A549 (cell line): ENCODE data around the gene RTP2. TPM values are rescaled to one million over a fixed set of nuclear protein-coding genes. Genes with fewer than 3 reads are reported as not detected.

Experiments used
- ATAC-seq, 2 experiments: fragments of 200-7000 bp in 1 of 2; fragments of >200 bp in 1 of 2; cut with Nextera tagmentation in 1 of 2; cut with Tn5 transposase in 1 of 2; 3 replicates each; pipeline versions ENCODE4 v1.8.0 to v1.9.1; 2018 to 2020; ENCODE audit warnings: mild to moderate bottlenecking in 1 of 2, moderate library complexity in 1 of 2
- CTCF ChIA-PET: fragments of 300-600 bp; sonication (Branson Sonifier 250); formaldehyde crosslinking; extraction: SDS; loops from one replicate; lab custom pipeline; 2021; ENCODE audit warnings: antibody characterized with exemption, inconsistent platforms; lab: Yijun Ruan, JAX
- POLR2A ChIA-PET: fragments of 350-600 bp; formaldehyde crosslinking; extraction: SDS; loops from one replicate; lab custom pipeline; 2021; ENCODE audit warnings: antibody characterized with exemption, inconsistent platforms; lab: Yijun Ruan, JAX
- DNase-seq, 2 experiments: peaks; one replicate each; pipeline versions ENCODE4 v3.0.0 to v3.0.0-alpha.2; 2011 to 2016; ENCODE audit warnings: low read depth in 1 of 2, low spot score in 1 of 2
- FAIRE-seq: peaks from 2 replicates; lab custom pipeline; 2011; peaks lifted over from hg19 to GRCh38; lab: Jason Lieb, UNC
- H3K27ac ChIP-seq, 2 experiments: fragments of >200 bp; sonication (Bioruptor Twin); formaldehyde crosslinking; 3 replicates each; pipeline ENCODE4 v1.5.1; 2016 to 2017
- H3K4me1 ChIP-seq: fragments of >200 bp; sonication (Bioruptor Twin); formaldehyde crosslinking; 3 replicates; pipeline ENCODE4 v1.6.1; 2016
- H3K4me2 ChIP-seq: fragments of >200 bp; sonication (Bioruptor Twin); formaldehyde crosslinking; 3 replicates; pipeline ENCODE4 v1.6.1; 2016
- H3K4me3 ChIP-seq: fragments of >200 bp; sonication (Bioruptor Twin); formaldehyde crosslinking; 3 replicates; pipeline ENCODE4 v1.5.1; 2016
- H3K9me3 ChIP-seq: fragments of >200 bp; sonication (Bioruptor Twin); formaldehyde crosslinking; 3 replicates; pipeline ENCODE4 v1.6.1; 2016
- CTCF ChIP-seq: fragments of >200 bp; sonication (Bioruptor Twin); formaldehyde crosslinking; IDR thresholded peaks from 3 replicates; pipeline ENCODE4 v1.5.1; 2016
- E2F6 ChIP-seq: IDR thresholded peaks from 2 replicates; pipeline ENCODE4 v1.6.1; 2012; ENCODE audit warnings: low read depth, borderline replicate concordance
- EHF ChIP-seq: fragments of 250-450 bp; sonication (Bioruptor Pico); IDR thresholded peaks from 2 replicates; pipeline ENCODE4 v1.5.0; 2020; ENCODE audit warnings: mild to moderate bottlenecking
- FOSL2 ChIP-seq, 2 experiments: fragments of 450-650 bp in 1 of 2; fragments of >200 bp in 1 of 2; sonication (Bioruptor Twin) in 1 of 2; formaldehyde crosslinking; IDR thresholded peaks; 2 replicates each; pipeline versions ENCODE4 v1.5.0 to v1.6.1; 2016 to 2020; ENCODE audit warnings: mild to moderate bottlenecking in 1 of 2, moderate library complexity in 1 of 2
- GATA3 ChIP-seq: IDR thresholded peaks from 2 replicates; pipeline ENCODE4 v1.6.1; 2012; ENCODE audit warnings: borderline replicate concordance
- HDAC2 ChIP-seq: fragments of 200-600 bp; sonication (generic); IDR thresholded peaks from 2 replicates; pipeline ENCODE4 v1.6.1; 2016
- HOXB13 ChIP-seq: fragments of 250-450 bp; sonication (Bioruptor Pico); IDR thresholded peaks from 2 replicates; pipeline ENCODE4 v1.5.0; 2020; ENCODE audit warnings: low read depth, mild to moderate bottlenecking, moderate library complexity
- HOXB5 ChIP-seq: fragments of 250-450 bp; sonication (Bioruptor Pico); IDR thresholded peaks from 2 replicates; pipeline ENCODE4 v1.5.0; 2020; ENCODE audit warnings: mild to moderate bottlenecking, moderate library complexity
- KDM1A ChIP-seq: fragments of 200-600 bp; sonication (generic); IDR thresholded peaks from 2 replicates; pipeline ENCODE4 v1.6.1; 2016; ENCODE audit warnings: low read depth, mild to moderate bottlenecking
- KDM5A ChIP-seq: fragments of 200-600 bp; sonication (generic); IDR thresholded peaks from 2 replicates; pipeline ENCODE4 v1.6.1; 2016; ENCODE audit warnings: antibody characterized with exemption, mild to moderate bottlenecking
- RAD21 ChIP-seq, 2 experiments: fragments of >200 bp in 1 of 2; sonication (Bioruptor Twin) in 1 of 2; formaldehyde crosslinking in 1 of 2; IDR thresholded peaks in 1 of 2; conservative IDR thresholded peaks in 1 of 2; 2 replicates in 1 of 2; 3 replicates in 1 of 2; pipeline ENCODE4 v1.6.1; 2012 to 2018; ENCODE audit warnings: inconsistent platforms in 1 of 2
- SMC3 ChIP-seq: fragments of >200 bp; sonication (Bioruptor Twin); formaldehyde crosslinking; IDR thresholded peaks from 3 replicates; pipeline ENCODE4 v1.6.1; 2018; ENCODE audit warnings: inconsistent platforms
- USF2 ChIP-seq: fragments of 450-650 bp; IDR thresholded peaks from 2 replicates; pipeline ENCODE4 v1.6.1; 2014; ENCODE audit warnings: antibody characterized with exemption
- ZNF302 ChIP-seq: fragments of 250-450 bp; sonication (Bioruptor Pico); IDR thresholded peaks from 2 replicates; pipeline ENCODE4 v1.9.0; 2021; ENCODE audit warnings: inconsistent platforms, mild to moderate bottlenecking, moderate library complexity
- ZSCAN20 ChIP-seq: fragments of 250-450 bp; sonication (Bioruptor Pico); IDR thresholded peaks from 2 replicates; pipeline ENCODE4 v1.8.0; 2022; ENCODE audit warnings: mild to moderate bottlenecking, moderate library complexity
- WGBS: methylation state at CpG from one replicate; pipeline ENCODE4 v1.1.6; 2017; ENCODE audit errors: missing lambda C conversion rate; 5-methylcytosine and 5-hydroxymethylcytosine counted together
- polyA plus RNA-seq, 4 experiments: library from polyadenylated mRNA; depleted of rRNA in 3 of 4; stranded (reverse); fragments of >200 nt; fragmentation: RNase III in 1 of 4; extraction: RNeasy Plus Mini Kit Qiagen cat#74134 plus additional on column Dnase treatment in 1 of 4; gene quantifications; 2 replicates in 3 of 4; 3 replicates in 1 of 4; pipeline ENCODE4 v1.2.3, GENCODE V29; 2011 to 2017
- TF ChIP-seq, protein P1 (sequence below): IDR thresholded peaks from 2 replicates; pipeline ENCODE4 v1.6.1; 2012

Gene RTP2
- polyA plus RNA-seq, 2 of the 4 experiments (the other 2 are of a cell fraction): not detected

DNA sequence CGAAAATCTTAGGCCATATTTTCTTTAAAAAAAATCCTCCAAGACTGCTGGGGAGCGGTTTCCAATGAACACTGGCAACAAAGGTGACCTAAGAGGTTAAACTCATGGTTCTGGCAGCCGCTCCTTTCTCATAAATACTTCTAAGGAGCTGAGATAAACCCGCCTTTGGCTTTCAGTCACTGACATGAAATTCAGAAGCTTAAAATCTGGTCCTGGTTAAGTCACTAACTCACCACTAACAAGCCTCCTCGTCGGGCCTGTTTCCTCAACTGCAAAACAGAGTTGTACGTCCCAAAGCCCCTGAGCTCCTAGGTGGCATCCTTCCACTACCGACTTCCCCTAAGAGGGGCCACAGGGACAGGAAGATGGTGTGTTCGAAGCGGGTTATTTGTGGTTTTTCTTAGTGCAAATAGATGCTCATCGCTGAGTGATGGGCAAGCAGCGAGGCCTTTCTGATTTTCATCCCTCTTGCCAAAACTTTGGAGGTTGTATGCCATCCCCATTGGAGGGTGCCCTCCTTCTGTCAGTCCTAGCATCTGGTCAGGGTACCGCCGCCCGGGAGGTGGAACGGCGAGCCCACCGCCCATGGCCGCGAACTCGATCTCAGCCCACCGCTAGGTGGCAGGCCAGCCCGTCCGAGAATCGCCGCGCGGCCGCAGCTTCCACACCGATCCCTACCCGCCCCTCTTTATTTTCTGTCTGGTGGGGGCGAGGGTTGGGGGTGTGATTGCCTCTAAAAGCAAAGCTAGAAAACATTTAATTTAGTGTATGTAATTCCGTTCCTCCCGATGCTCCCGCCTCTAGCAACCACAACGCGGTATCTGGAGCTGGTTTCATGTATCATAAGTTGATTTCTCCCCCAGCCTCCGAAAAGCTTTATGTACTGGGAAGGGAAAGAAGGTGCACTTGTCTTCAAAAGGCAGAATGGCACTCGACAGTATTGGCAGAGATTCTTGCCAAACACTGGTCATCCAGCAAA lies 38.4 kb upstream of the RTP2 start:
- no peak for FAIRE-seq
- WGBS: 5% methylated on average over 31 of the region's 39 CpGs
- TF ChIP-seq HDAC2 (no peak), KDM1A (no peak), ZNF302 (CRISPR knock-in tag) (no peak), USF2 (no peak), KDM5A (peak; percentile 59; the same call in 1 of the 2 replicates), RAD21 (conservative IDR thresholded peaks at IDR 0.05 in 1 of 2, IDR thresholded peaks at IDR 0.05 in 1 of 2) (peak; percentile 72 to 84), EHF (CRISPR knock-in tag) (no peak), SMC3 (peak; percentile 58; the same call in 2 of the 3 replicates), CTCF (peak; percentile 81)
- TF ChIP-seq, all 56 proteins: peak for 4
- ChIA-PET CTCF (interaction anchor here (0.6 to 8.6 kb wide), 112 partner anchors 9 to 1495 kb away, joined by 3 to 221 read pairs (median 4); no protein-coding TSS in a partner anchor), POLR2A (interaction anchor here (0.5 to 3.2 kb wide), 4 partner anchors 1207 to 1214 kb away, joined by 3 to 9 read pairs (median 6); no protein-coding TSS in a partner anchor)
- ATAC-seq (peak in 1 of 2 experiments; percentile 44; a peak in 3 of 6 replicates), DNase-seq (peak; percentile 37 to 42)
- Histone ChIP-seq H3K4me2 (peak overlapping the region; percentile 96), H3K9me3 (no peaks in the 10 kb centered on the region), H3K4me3 (peak overlapping the region; percentile 60), H3K27ac (peak overlapping the region; percentile 68 to 84), H3K4me1 (peaks cover 38% of the 10 kb centered on the region)

DNA sequence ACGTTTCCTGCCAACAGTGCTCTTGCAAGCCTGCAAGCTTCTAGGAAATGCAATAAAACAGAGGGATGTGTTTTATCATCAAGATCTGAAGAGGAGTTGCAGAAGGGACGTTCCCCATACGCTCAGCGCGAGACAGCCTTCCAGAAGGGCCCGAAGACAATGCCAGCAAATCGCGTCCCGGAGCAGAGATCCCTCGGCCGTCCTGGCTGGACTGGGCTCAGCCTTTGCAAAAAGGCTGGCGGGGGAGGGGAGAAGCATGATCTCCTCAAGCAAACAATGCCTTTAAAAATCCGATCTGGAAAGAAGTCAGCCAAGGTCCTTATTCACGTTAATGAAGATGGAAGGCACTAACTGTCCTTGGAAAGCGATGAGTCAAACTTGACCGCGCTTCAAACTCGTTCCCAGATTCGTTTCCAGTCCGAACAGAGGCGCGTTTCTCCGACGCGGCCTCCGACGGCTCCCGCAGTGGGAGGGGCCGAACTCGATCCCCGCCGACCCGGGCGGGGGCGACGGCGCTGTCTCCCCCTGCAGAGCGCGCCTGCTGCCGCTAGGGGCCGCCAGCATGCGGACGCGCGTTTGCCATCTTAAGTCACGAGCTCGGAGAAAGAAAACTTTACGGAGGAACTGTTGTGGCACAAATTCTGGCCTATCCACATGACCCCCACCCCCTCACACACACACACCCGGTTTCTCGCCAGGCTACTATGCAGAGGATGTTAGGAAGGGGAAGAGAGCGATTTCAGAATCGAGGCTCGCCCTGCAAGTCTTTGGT lies 37.4 kb upstream of the RTP2 start:
- peak overlapping the region; percentile 60 for H3K4me3 ChIP-seq
- H3K27ac ChIP-seq: peak overlapping the region; percentile 68 to 84
- no peaks in the 10 kb centered on the region for H3K9me3 ChIP-seq
- 6% methylated on average over 21 of the region's 53 CpGs for WGBS
- peaks cover 38% of the 10 kb centered on the region for H3K4me1 ChIP-seq
- TF ChIP-seq ZSCAN20 (CRISPR knock-in tag) (no peak), HOXB13 (CRISPR knock-in tag) (no peak), E2F6 (peak; percentile 47; the same call in 1 of the 2 replicates), CTCF (peak; percentile 82), RAD21 (conservative IDR thresholded peaks at IDR 0.05 in 1 of 2, IDR thresholded peaks at IDR 0.05 in 1 of 2) (peak; percentile 41 to 52; a peak in 4 of 5 replicates), SMC3 (peak; percentile 37; the same call in 2 of the 3 replicates), GATA3 (peak; percentile 29; the same call in 1 of the 2 replicates), HOXB5 (no peak), FOSL2 (IDR thresholded peaks at IDR 0.05) (no peak), FOSL2 (CRISPR knock-in tag; IDR thresholded peaks at IDR 0.05) (peak; percentile 33)
- TF ChIP-seq, protein P1, sequence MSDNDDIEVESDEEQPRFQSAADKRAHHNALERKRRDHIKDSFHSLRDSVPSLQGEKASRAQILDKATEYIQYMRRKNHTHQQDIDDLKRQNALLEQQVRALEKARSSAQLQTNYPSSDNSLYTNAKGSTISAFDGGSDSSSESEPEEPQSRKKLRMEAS: peak; percentile 74
- ChIA-PET POLR2A (interaction anchor here (0.8 to 3.2 kb wide), 4 partner anchors 1208 to 1215 kb away, joined by 3 to 9 read pairs (median 6); no protein-coding TSS in a partner anchor), CTCF (interaction anchor here (0.5 to 8.6 kb wide), 111 partner anchors 9 to 1495 kb away, joined by 3 to 221 read pairs (median 4); no protein-coding TSS in a partner anchor)
- no peak for FAIRE-seq
- DNase-seq: peak; percentile 55 to 83
- peak overlapping the region; percentile 96 for H3K4me2 ChIP-seq
- ATAC-seq: peak; percentile 32 to 55; a peak in 5 of 6 replicates
